Lung (tissue), 12 donors: ENCODE data around the gene PPARGC1A. TPM values are rescaled to one million over a fixed set of nuclear protein-coding genes. Genes with fewer than 3 reads are reported as not detected.

Experiments
- ATAC-seq: fragments of 200-7000 bp; cut with Tn5 transposase; one replicate; pipeline ENCODE4 v1.9.1; 2020; ENCODE audit warnings: moderate number of reproducible peaks; ENCODE audit not compliant: insufficient read depth, low FRiP score
- DNase-seq, 3 donors: peaks; one replicate each; pipeline ENCODE4 v3.0.0-alpha.2; 2013 to 2017
- H3K27ac ChIP-seq, 2 donors: one replicate each; pipeline ENCODE4 v1.5.1; 2013; ENCODE audit warnings: mild to moderate bottlenecking in 2 of 2, moderate library complexity in 2 of 2, control low read depth in 1 of 2, inconsistent platforms in 1 of 2, low read depth in 1 of 2, low read length in 1 of 2
- H3K27me3 ChIP-seq, 3 donors: one replicate each; pipeline ENCODE4 v1.5.1; 2013; ENCODE audit warnings: low read length in 2 of 3; ENCODE audit not compliant: control insufficient read depth in 3 of 3, insufficient read depth in 3 of 3
- H3K36me3 ChIP-seq, 4 donors: one replicate each; pipeline ENCODE4 v1.5.1; 2013; ENCODE audit warnings: low read length in 4 of 4, mild to moderate bottlenecking in 1 of 4, moderate library complexity in 1 of 4; ENCODE audit not compliant: control insufficient read depth in 4 of 4, insufficient read depth in 4 of 4
- H3K4me1 ChIP-seq, 5 donors: one replicate each; pipeline ENCODE4 v1.5.1; 2013; ENCODE audit warnings: low read length in 5 of 5, mild to moderate bottlenecking in 2 of 5, moderate library complexity in 1 of 5; ENCODE audit not compliant: control insufficient read depth in 5 of 5, insufficient read depth in 5 of 5
- H3K4me3 ChIP-seq: one replicate; pipeline ENCODE4 v1.5.1; 2013; ENCODE audit warnings: mild to moderate bottlenecking, control low read depth, moderate library complexity
- H3K9ac ChIP-seq, 2 donors: one replicate each; pipeline ENCODE4 v1.5.1; 2013; ENCODE audit warnings: low read length in 2 of 2, control low read depth in 1 of 2; ENCODE audit not compliant: insufficient read depth in 1 of 2
- H3K9me3 ChIP-seq, 4 donors: one replicate each; pipeline ENCODE4 v1.5.1; 2013; ENCODE audit warnings: low read length in 3 of 4, mild to moderate bottlenecking in 1 of 4, moderate library complexity in 1 of 4; ENCODE audit not compliant: control insufficient read depth in 4 of 4, insufficient read depth in 3 of 4
- CTCF ChIP-seq: IDR thresholded peaks from 2 replicates; pipeline ENCODE4 v1.5.1; 2012; ENCODE audit warnings: mild to moderate bottlenecking; ENCODE audit errors: control extremely low read depth, extremely low read depth
- WGBS, 2 donors: extraction: QIAGEN DNeasy Blood & Tissue Kit; methylation state at CpG; one replicate each; pipeline ENCODE4 v1.1.7; 2013; 5-methylcytosine and 5-hydroxymethylcytosine counted together
- polyA plus RNA-seq, 2 donors: library from polyadenylated mRNA; stranded (reverse); fragments of 200-250 nt; gene quantifications; one replicate each; pipeline ENCODE4 v1.2.1, GENCODE V29; 2013
- total RNA-seq, 2 donors: library from RNA; depleted of rRNA in 1 of 2; stranded (reverse); fragments of >200 nt in 1 of 2; gene quantifications; one replicate each; pipeline ENCODE4 v1.2.1, GENCODE V29; 2014 to 2021
- donor health status: control.
- donor health status: control.
- donor health status: Bipolar disorder and iron deficiency.
- donor health status: healthy.
- donor health status: DM: yes; HTN: yes; CAD: no.

The PPARGC1A gene
- total and polyA plus RNA-seq, 4 donors, result 1.1 to 17.9 (median 5.1) TPM

GRCh38 chr4:23814587-23814986 is 75.3 kb downstream of the PPARGC1A start:
- 84 to 85% methylated on average over 2 of the region's 2 CpGs for whole genome bisulfite sequencing, 2 donors
- no peak for TF ChIP-seq CTCF
- Histone ChIP-seq H3K4me3 (no peak overlapping the region), H3K9me3 (peaks cover 0 to 2% (median 0%) of the 10 kb centered on the region in 4 donors), H3K27me3 (no peaks in the 10 kb centered on the region), H3K9ac (no peak overlapping the region), H3K36me3 (peaks cover 0 to 9% (median 2%) of the 10 kb centered on the region in 4 donors), H3K27ac (no peak overlapping the region), H3K4me1 (peaks cover 0 to 63% (median 7%) of the 10 kb centered on the region in 5 donors)
- DNase-seq, result peak in 1 of 3 donors; percentile 32
- ATAC-seq, result no peak

- no peak for TF ChIP-seq CTCF
- Histone ChIP-seq H3K27me3 (no peaks in the 10 kb centered on the region), H3K27ac (no peak overlapping the region), H3K9me3 (peaks cover 0 to 2% (median 0%) of the 10 kb centered on the region in 4 donors), H3K4me3 (no peak overlapping the region), H3K9ac (no peak overlapping the region), H3K36me3 (peaks cover 0 to 13% (median 2%) of the 10 kb centered on the region in 4 donors), H3K4me1 (peaks cover 0 to 35% (median 0%) of the 10 kb centered on the region in 5 donors)
- 92 to 94% methylated on average over 2 of the region's 2 CpGs for WGBS, 2 donors
- ATAC-seq (peak; percentile 11), DNase-seq (peak in 2 of 3 donors; percentile 50 to 58)
Observed at GRCh38 chr4:23811161-23811560, 78.7 kb downstream of the PPARGC1A start.

- H3K36me3 ChIP-seq, result peaks cover 0 to 11% (median 1%) of the 10 kb centered on the region in 4 donors
- H3K9me3 ChIP-seq, result no peaks in the 10 kb centered on the region
- WGBS, 2 donors, result 71 to 80% methylated on average over 5 of the region's 5 CpGs
- H3K27ac ChIP-seq, result no peak overlapping the region
- no peak for DNase-seq
- peaks cover 0 to 2% (median 0%) of the 10 kb centered on the region in 5 donors for H3K4me1 ChIP-seq
- no peak overlapping the region for H3K9ac ChIP-seq
- no peak for TF ChIP-seq CTCF
- ATAC-seq, result no peak
- H3K4me3 ChIP-seq, result no peak overlapping the region
- no peaks in the 10 kb centered on the region for H3K27me3 ChIP-seq
Observed at GRCh38 chr4:23805450-23805851, 84.4 kb downstream of the PPARGC1A start.

- Histone ChIP-seq H3K27me3 (no peaks in the 10 kb centered on the region), H3K9ac (no peak overlapping the region), H3K4me3 (no peak overlapping the region), H3K9me3 (no peaks in the 10 kb centered on the region), H3K36me3 (no peaks in the 10 kb centered on the region), H3K27ac (peak overlapping the region in 1 of 2 donors; percentile 79), H3K4me1 (peaks cover 0 to 16% (median 0%) of the 10 kb centered on the region in 5 donors)
- WGBS, 2 donors, result 57 to 63% methylated on average over 5 of the region's 5 CpGs
- no peak for ATAC-seq
- no peak for DNase-seq
- no peak for TF ChIP-seq CTCF
Observed at GRCh38 chr4:23789762-23790161, 100.1 kb downstream of the PPARGC1A start.
